Immature natural killer cell (primary cell): ENCODE measurements around the gene MPP4. TPM values are rescaled to one million over a fixed set of nuclear protein-coding genes. Genes with fewer than 3 reads are reported as not detected.

Experiments
- polyA plus RNA-seq, 3 donors: library from polyadenylated mRNA; unstranded; fragments of 300-500 nt; fragmentation: Illumina TruSeq; gene quantifications; one replicate each; pipeline ENCODE4 v1.2.3, GENCODE V29; 2021

MPP4 gene
- polyA plus RNA-seq, 3 donors from 2014 or later, result not detected

Other genes with a start within 250 kb of the MPP4 start
- gene TRAK2, start 247.2 kb downstream of the MPP4 start, polyA plus RNA-seq, result 10 to 100 TPM; 14.4 to 35.7 (median 18.7) TPM
- gene STRADB, start 246.9 kb downstream of the MPP4 start, polyA plus RNA-seq, result 10 to 100 TPM; 21.9 to 36.6 (median 32.5) TPM
- 1 to 10 TPM; 1.8 to 4.1 (median 1.9) TPM for gene TMEM237, start 55.1 kb downstream of the MPP4 start, polyA plus RNA-seq
- 1 to 10 TPM; 5.4 to 7.3 (median 6.5) TPM for gene ALS2, start 82.3 kb upstream of the MPP4 start, polyA plus RNA-seq
- gene CDK15, start 107.9 kb upstream of the MPP4 start, polyA plus RNA-seq, result not detected